ENCODE measurements around the gene SPATS2.
"Not testable (repeated sequence)": the region's sequence is repeated elsewhere in the genome, so short reads cannot be mapped to it uniquely, and the experiment has no call there.

SPATS2 gene

GRCh38 chr12:49531745-49532144 is 164.5 kb downstream of the SPATS2 start:
- DNase-seq (ENCODE audit: extremely low spot score): no peak
- POLR2A ChIA-PET: interaction anchor here (0.6 kb wide), 1 partner anchor 165 kb away, joined by 4 read pairs; the partner anchor contains the start of gene SPATS2
- TF ChIP-seq LEF1 (IDR thresholded peaks at IDR 0.05; ENCODE audit: borderline replicate concordance): no peak
- TF ChIP-seq ZNF384 (IDR thresholded peaks at IDR 0.05): no peak
- TF ChIP-seq L3MBTL2 (conservative IDR thresholded peaks at IDR 0.05): no peak
- no peak for TF ChIP-seq FOXK2 (IDR thresholded peaks at IDR 0.05)
- no peak for TF ChIP-seq PKNOX1 (IDR thresholded peaks at IDR 0.05)
- no peak for TF ChIP-seq SP1 (IDR thresholded peaks at IDR 0.05)
- no peak for TF ChIP-seq SUZ12 (IDR thresholded peaks at IDR 0.05)
- no peak for TF ChIP-seq FOXM1 (IDR thresholded peaks at IDR 0.05; ENCODE audit: borderline replicate concordance)
- no peak for TF ChIP-seq BHLHE40 (IDR thresholded peaks at IDR 0.05; ENCODE audit: borderline replicate concordance)
- TF ChIP-seq FOXA1 (IDR thresholded peaks at IDR 0.05): no peak
- TF ChIP-seq ELF4 (IDR thresholded peaks at IDR 0.05): no peak
- no peak for TF ChIP-seq HDGF (IDR thresholded peaks at IDR 0.05; ENCODE audit: borderline replicate concordance)
- TF ChIP-seq TARDBP (IDR thresholded peaks at IDR 0.05): no peak
- TF ChIP-seq NFRKB (IDR thresholded peaks at IDR 0.05): no peak
- TF ChIP-seq CTBP1 (IDR thresholded peaks at IDR 0.05; ENCODE audit: borderline replicate concordance): no peak
- TF ChIP-seq ARNT (IDR thresholded peaks at IDR 0.05): no peak
- CTCF ChIA-PET: interaction anchor here (0.9 kb wide), 1 partner anchor 184 kb away, joined by 3 read pairs; no protein-coding TSS in a partner anchor

GRCh38 chr12:49533331-49533730 is 166.1 kb downstream of the SPATS2 start:
- ChIA-PET POLR2A (interaction anchor here (0.9 kb wide), 1 partner anchor 268 kb away, joined by 3 read pairs; no protein-coding TSS in a partner anchor), CTCF (interaction anchor here (0.7 kb wide), 1 partner anchor 244 kb away, joined by 4 read pairs; no protein-coding TSS in a partner anchor)
- TF ChIP-seq L3MBTL2 (conservative IDR thresholded peaks at IDR 0.05) (no peak), ZNF384 (IDR thresholded peaks at IDR 0.05) (no peak), FOXK2 (IDR thresholded peaks at IDR 0.05) (no peak), NFRKB (IDR thresholded peaks at IDR 0.05) (no peak), BHLHE40 (IDR thresholded peaks at IDR 0.05; ENCODE audit: borderline replicate concordance) (no peak), FOXM1 (IDR thresholded peaks at IDR 0.05; ENCODE audit: borderline replicate concordance) (no peak), CTBP1 (IDR thresholded peaks at IDR 0.05; ENCODE audit: borderline replicate concordance) (no peak), PKNOX1 (IDR thresholded peaks at IDR 0.05) (no peak), HDGF (IDR thresholded peaks at IDR 0.05; ENCODE audit: borderline replicate concordance) (no peak), FOXA1 (IDR thresholded peaks at IDR 0.05) (no peak), SP1 (IDR thresholded peaks at IDR 0.05) (no peak), SUZ12 (IDR thresholded peaks at IDR 0.05) (no peak), ELF4 (IDR thresholded peaks at IDR 0.05) (no peak), TARDBP (IDR thresholded peaks at IDR 0.05) (no peak), ARNT (IDR thresholded peaks at IDR 0.05) (no peak), LEF1 (IDR thresholded peaks at IDR 0.05; ENCODE audit: borderline replicate concordance) (no peak)
- DNase-seq (ENCODE audit: extremely low spot score): no peak

DNA sequence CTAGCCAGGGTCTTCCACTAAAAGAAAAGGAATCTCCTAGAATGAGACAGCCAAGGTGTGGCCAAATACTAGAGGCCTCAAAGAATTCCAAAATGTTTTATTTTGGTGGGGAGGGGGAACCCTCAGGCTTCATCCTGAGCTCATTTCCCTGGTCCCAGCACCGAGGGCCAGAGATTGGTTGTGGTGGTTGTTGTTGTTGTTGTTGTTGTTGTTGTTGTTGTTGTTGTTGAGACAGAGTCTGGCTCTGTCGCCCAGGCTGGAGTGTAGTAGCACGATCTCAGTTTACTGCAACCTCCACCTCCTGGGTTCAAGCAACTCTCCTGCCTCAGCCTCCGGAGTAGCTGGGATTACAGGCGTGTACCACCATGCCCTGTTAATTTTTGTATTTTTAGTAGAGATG is 166.9 kb downstream of the SPATS2 start:
- POLR2A ChIA-PET; DNase-seq (ENCODE audit: extremely low spot score): not testable (repeated sequence)
- CTCF ChIA-PET: interaction anchor here (0.7 kb wide), 1 partner anchor 245 kb away, joined by 4 read pairs; no protein-coding TSS in a partner anchor

- no peak for DNase-seq (ENCODE audit: extremely low spot score)
- POLR2A ChIA-PET: interaction anchor here (1.0 kb wide), 1 partner anchor 168 kb away, joined by 5 read pairs; the partner anchor contains the start of gene SPATS2
- CTCF ChIA-PET: no interaction called here
- TF ChIP-seq FOXM1 (IDR thresholded peaks at IDR 0.05; ENCODE audit: borderline replicate concordance) (no peak), FOXK2 (IDR thresholded peaks at IDR 0.05) (no peak), ARNT (IDR thresholded peaks at IDR 0.05) (no peak), BHLHE40 (IDR thresholded peaks at IDR 0.05; ENCODE audit: borderline replicate concordance) (no peak), PKNOX1 (IDR thresholded peaks at IDR 0.05) (no peak), FOXA1 (IDR thresholded peaks at IDR 0.05) (no peak), SP1 (IDR thresholded peaks at IDR 0.05) (no peak), ZNF384 (IDR thresholded peaks at IDR 0.05) (no peak), SUZ12 (IDR thresholded peaks at IDR 0.05) (no peak), LEF1 (IDR thresholded peaks at IDR 0.05; ENCODE audit: borderline replicate concordance) (no peak), HDGF (IDR thresholded peaks at IDR 0.05; ENCODE audit: borderline replicate concordance) (no peak), NFRKB (IDR thresholded peaks at IDR 0.05) (no peak), ELF4 (IDR thresholded peaks at IDR 0.05) (no peak), L3MBTL2 (conservative IDR thresholded peaks at IDR 0.05) (no peak), CTBP1 (IDR thresholded peaks at IDR 0.05; ENCODE audit: borderline replicate concordance) (no peak)
These were observed 167.5 kb downstream of the SPATS2 start for GRCh38 chr12:49534731-49535278.

GRCh38 chr12:49535921-49536525 is 168.8 kb downstream of the SPATS2 start:
- TF ChIP-seq SUZ12 (IDR thresholded peaks at IDR 0.05) (no peak), PKNOX1 (IDR thresholded peaks at IDR 0.05) (no peak), FOXM1 (IDR thresholded peaks at IDR 0.05; ENCODE audit: borderline replicate concordance) (no peak), FOXA1 (IDR thresholded peaks at IDR 0.05) (no peak), NFRKB (IDR thresholded peaks at IDR 0.05) (no peak)
- CTCF ChIA-PET: interaction anchor here (0.9 kb wide), 1 partner anchor 194 kb away, joined by 3 read pairs; no protein-coding TSS in a partner anchor
- no peak for DNase-seq (ENCODE audit: extremely low spot score)
- POLR2A ChIA-PET: interaction anchor here (0.6 kb wide), 1 partner anchor 169 kb away, joined by 3 read pairs; the partner anchor contains the start of gene SPATS2

All from HEK293T (cell line).